SIG-M5 (cell line): ENCODE data around the gene LPP.
A peak's percentile ranks its signal among the peaks of the same experiment; 100 is the strongest.

Experiments
- DNase-seq: peaks from one replicate; lab custom pipeline; 2025; lab: John Stamatoyannopoulos, UW

Gene LPP

DNA sequence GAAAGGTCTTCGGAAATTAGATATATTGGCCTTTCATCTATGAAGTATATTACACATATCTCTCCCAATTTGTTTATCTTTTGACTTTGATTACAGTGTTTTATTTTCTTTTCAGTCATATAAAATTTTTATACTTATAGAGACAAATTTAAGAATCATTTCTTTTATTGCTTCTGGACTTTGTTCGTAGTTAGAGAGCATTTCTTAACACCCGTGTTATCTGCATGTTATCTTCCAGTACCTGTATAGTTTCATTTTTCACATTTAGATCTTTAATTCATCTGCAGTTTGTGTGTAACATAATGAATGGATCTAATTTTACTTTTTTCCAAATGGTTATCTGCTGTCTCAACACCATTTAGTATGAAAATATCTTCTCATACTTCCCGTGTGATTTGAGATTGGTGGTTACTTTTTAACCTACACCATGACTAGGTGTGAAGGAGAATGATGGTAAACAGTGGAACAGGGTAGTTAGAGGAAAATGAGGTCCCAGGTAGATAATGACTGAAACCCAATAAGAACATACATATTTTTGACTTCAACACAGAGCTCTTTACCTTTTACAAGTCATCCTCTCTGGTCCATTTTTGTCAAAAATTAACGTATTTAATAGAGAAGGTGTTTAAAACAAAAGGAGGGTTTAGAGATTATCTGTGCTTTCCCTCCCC lies 99.3 kb downstream of the LPP start:
- no peak for DNase-seq

DNA sequence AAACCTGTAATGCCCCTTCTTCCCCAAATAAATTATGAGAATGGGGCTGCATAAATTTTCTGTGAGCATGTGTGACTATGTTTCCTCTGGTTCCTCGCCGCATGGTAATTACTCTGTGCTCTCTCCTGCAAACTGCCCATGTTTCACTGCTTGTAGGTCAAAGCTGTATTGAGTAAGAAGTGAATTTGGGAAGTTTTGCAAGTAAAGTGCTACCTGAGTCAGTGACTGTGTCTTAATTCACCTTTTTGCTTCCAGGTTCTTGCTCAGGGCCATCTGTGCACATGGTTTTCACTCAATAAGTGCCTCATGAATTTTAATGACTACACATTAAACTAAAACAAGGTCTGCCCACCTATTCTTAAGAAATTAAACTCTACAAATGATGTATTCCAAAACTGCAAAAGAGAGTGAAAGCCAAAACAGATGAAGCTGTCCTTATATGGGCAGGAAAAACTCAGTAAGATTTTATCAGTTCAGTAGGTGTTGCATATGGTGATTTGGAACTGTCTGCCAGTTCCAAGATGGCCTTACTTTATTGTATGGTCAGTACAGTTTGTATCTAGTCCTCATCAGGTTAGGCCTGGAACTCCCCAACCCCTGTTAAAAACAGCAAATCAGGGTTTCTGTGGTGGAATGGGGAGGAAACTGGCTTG lies 100.0 kb downstream of the LPP start:
- DNase-seq, result no peak

DNA sequence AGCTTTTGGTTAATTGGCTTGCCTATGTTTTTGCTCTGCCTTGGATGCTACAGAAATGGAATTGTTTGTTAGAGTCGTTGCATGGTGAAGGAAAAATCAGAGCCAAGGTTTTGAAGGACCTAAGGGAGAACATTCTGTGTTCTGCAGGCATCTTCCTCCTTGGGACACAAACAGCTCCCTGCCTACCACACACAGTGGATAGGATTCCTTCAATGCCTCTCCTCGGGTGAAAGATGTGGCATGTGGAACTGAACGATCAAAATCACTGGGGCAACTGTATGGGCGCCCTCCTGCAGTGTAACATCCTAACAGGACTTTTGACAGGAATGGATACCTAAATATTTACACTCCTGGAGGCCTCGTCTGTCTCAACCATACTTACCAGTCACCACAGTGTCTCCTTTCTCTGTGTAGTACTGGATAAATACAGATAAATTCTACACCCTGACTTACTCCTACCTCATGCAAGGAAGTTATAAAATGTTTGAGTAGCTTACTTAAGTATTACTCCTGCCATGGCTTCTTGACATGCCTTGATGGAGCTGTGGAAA lies 100.6 kb downstream of the LPP start:
- DNase-seq, result no peak

DNA sequence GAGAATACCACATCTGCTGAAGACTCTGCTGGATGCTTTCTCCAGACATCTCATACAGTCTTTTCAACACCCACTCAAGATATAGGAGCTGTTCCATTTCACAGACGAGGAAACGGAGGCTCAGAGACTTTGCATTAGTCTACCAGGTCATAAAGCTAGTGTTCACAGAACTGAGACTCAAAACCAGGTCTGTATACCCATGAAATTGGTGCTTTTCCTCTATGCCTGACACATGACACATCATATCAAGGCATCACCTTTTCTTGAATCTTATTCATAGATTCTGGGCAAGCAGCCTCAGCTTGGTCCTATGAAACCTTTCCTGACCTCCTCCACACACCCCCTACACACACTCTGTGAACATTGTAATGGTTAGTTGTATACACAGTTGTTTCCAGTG lies 101.2 kb downstream of the LPP start:
- no peak for DNase-seq

DNA sequence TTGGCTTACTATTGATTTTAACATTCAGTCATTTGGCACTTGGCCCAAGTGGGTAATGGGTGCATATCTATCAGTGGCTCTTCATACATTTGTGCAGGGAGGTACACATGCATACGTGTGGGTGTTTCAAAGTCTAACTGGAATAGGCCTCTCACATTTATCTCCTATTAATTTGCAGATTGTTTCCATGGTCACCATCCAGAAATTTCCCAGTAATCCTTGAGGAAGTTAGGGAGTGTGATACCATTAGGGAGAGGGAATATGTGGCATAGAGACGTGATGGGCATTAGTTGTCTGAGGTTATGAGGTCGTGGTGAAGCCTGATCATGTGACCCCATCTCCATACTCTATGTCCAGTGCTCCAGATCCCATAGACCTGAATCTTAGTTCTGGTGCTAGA lies 102.8 kb downstream of the LPP start:
- no peak for DNase-seq

DNA sequence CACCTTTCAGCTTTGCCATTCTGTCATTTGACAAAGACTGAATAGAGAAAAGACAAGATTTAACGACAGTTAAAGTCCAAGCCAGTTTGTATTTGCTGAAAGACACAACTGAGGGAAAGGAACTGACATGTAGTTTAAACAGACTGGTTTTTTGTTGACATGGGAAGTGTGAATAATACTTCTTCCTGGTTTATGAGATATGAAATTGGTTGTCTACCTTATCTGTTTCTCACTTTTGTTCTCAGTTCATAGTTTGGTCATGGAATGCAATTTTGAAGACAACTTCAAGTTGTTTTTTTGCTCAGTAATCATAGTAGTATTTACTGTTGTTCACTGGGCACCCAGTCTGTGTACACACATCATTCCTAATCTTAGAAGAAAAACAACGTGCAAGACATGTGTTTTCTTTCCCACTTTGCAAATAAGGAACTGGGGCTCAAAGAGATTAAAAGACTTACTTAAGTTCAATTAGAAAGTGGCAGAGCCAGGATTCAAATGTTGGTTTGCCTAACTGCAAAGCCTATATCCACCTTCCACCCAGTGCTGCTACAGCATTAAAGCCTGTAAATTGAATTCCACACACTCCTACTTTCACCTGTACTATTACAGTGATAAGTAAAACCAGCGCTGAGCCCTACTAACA lies 103.5 kb downstream of the LPP start:
- DNase-seq, result no peak

DNA sequence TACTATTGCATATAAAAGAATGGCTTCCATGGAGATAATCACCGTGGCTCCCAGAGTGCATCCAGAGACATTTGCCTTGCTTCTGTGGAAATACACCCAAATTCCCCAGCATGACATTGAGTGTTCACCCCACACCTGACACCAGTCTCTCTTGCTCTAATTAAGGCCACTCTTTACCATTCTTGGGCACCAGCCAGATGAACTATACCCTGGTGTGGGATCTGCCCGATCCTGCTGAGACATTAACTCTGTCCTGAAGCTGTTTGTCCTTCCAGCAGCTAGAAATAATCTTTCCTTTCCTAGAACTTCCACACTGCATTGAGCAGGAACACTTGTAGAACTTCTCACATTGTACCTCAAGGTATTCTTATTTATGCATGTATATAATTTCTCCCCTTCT lies 105.2 kb downstream of the LPP start:
- DNase-seq, result no peak

DNA sequence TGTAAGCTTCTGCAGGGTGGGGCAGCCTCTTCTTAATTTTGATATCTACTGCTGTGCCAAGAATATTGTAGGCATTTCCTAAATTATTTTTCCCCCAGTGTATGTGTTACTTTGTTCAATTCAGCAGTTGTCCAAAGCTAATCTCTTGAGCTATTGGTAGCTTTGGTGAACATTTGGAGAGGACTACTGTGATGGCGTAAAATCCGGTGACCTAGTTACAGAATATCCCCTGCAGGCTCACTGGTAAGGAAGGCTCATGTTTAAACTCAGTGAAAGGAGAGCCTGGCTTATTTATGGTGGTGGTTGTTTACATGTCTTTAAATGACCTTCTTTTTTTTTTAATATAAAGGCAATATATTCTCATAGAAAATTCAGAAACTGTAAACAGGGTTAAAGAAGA lies 105.6 kb downstream of the LPP start:
- DNase-seq, result no peak

DNA sequence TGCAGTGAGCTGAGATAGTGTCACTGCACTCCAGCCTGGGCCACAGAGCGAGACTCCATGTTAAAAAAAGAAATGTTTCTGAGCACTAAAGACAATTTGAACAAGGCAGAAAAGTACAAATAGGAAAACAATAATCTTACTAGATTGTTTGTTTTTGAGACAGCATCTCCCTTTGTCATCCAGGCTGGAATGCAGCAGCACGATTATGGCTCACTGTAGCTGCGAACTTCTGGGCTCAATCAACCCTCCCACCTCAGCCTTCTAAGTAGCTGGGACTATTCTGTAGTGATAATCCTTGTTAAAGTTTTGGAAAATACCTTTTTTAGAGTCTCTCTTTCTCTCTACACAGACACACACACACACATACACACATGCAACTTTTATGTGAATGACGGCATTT lies 107.1 kb downstream of the LPP start:
- no peak for DNase-seq

DNA sequence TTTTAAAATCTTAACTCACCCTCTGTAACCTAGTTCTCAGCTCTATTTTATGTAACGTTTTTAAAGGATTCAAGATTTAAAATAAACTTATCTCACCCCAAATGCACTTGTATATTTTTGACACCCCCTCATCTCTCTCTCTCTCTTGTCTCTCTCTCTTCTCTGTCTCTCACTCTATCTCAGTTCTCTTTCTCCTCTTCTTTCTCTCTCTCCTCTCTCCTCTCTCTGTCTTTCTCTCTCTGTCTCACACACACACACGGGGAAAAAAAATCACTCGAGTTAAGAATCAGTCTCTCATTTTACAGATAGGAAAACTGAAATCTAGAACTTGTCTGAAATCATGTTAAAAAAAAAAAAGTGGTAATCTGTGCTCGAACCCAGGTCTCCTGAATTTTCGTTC lies 108.5 kb downstream of the LPP start:
- DNase-seq, result no peak

DNA sequence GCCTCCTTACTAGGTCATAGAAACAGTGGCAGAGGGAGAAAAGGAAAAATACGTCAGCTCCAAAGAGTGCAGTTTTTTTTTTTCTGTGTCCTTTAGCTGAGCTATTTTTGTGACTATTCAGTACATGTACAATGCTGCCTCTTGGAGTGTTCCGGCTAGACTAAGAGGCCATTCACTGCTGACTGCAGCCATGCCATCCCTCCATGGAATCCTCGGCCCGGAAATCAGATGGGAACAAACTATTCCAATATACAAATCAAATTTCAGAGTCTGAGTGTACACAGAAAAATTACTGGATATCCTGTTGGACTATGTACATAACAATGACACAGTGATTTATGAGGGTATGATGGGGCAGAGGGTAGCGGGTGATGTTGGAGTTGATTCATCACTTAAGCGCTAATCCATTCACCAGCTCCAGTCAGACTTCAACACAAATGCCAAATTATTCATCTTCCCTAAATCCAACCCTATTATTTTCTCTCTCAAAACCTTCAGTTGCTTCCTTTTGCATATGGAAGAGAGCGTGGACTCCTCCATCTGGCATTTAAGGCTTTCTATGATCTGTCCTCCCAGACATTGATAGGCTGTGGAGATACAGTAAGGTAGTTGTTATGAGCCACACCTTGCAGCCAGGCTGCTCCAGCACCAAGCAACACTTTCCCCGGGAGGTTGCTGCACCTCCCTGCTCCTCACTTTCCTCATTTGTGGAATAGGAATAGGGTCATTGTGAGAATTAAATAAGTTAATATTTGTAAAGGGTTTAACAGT lies 109.1 kb downstream of the LPP start:
- DNase-seq, result no peak

DNA sequence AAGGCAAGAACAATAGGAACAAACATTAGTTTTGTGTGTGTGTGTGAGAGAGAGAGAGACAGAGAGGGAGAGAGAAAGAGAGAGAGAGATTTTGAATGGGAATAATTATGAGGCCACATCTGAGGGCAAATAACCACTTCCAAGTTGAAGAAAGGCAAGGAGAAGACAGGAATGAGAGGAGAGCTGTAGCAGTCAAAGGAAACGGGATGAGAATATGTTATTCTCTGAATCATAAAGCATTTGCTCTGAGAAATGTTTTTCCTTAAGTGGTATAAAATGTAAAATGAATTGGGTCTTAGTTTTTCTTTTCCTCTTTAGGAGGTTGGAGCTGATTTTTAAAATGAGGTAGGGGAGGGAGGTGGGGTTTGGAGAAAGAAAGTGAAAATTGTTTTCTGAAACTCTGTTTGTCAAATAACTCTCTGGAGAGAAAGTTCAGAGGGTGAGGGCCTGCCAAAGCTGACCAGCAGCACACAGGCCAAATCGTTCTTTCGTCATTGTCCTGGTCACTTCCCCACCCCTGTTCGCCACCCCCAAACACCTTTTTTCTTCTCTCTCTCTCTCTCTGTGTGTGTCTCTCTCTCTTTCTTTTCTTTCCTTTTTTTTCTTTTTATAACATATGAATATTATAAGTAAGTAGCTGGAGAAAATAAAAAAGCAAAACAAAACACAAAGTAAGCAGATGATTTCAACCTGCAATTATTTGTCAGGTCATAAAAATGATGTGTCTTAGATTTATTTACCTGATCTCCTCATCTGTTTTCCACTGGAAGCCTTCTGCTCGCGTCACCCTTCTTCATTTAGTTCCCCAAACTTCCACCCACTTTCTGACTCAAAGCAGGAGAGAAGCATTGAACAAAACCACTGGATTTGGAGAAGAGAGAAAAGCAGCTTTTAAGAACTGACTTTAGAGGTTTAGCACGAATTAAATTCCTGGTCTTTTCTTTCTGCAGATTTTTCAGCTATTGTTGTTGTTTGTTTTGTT lies 110.6 kb downstream of the LPP start:
- no peak for DNase-seq

DNA sequence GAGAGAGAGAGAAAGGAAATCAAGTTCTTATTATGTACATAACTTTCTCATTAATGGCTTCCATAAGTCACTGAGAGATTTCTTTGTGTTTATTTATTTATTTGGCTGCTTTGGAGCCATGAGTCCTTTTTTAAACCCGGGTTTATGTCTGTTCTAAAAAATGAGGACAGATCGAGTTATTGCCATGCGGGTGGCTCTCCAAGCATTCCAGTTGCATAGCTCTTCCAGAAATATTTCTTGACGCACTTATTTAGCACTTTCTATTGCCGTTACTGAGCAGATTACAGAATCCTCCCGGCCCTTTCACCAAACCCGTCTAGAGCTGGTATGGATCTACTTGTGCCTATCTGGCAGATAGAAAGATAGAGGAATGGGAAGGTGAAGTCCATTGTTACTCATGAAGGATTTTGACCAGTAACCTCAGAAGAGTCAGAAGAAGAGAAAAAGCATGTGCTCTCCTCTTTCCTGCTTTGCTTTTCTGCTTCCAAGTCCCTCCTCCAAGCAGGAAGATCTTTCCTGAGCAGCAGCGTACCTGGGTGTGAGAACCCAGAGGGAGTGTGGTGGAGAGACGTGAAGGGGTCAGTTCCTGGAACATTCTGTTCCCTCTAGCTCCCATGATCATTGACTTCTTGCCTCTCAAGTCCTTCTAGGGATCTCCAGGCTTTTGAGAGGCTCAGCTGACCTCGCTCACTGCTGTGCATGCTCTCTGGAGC lies 112.8 kb downstream of the LPP start:
- no peak for DNase-seq

DNA sequence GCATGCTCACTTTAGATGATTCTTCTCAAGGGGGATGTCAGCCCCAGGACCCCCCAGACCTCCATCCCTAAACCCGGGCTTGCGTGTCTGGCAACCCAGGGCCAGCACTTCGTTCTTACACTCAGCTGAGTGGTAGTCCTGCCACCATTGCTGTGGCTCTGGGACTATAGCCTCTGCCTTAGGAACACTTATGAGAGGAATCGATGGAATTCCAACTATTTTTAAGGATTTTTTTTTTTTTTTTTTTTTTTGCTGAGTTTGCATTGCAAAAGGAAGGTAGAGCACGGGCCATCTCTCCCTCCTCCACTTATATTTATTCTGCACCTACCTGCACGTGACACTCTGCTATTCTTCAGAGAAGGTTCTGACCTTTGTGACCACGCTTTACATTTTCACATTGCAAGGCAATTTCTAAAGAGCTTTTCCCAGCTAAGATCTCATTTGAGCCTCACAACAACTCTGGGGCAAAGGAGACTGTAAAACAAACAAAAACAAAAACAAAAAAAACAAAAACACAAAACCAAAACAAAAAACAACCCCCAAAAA lies 113.9 kb downstream of the LPP start:
- DNase-seq, result no peak

DNA sequence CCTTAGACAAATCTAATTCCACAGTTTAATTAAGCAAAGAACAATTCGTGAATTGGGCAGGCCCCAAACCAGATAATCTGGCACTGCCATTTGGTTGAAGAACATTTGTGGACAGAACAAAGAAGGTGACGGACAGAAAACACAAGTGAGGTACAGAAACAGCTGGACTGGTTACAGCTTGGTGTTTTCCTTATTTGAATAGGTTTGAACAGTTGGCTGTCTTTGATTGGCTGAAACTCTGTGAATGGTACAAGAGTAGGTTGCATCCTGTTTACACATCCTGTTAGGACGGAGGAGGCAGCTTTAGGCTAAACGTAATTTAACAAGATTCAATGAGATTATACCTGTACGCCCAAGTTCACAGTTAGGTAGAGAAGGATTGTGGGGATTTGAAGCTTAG lies 114.4 kb downstream of the LPP start:
- DNase-seq, result no peak

DNA sequence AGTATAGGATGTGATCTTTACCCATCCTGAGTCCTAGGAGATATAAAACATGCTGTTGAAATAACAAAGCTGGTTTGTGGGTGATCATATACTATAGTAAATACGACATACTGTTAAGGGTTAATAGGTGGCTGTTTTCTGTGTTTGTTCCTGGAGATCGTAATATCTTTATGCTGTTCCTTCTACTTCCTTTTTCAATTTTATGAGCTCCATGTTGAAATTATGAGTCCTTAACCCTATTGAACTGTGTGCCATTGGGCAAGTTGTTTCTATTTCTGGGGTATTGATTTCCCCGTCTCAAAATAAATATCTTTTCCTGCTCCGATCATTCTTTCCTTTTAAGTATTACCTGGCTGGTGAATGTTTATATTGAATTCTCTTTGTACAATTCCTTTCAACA lies 115.1 kb downstream of the LPP start:
- DNase-seq, result peak; percentile 51

DNA sequence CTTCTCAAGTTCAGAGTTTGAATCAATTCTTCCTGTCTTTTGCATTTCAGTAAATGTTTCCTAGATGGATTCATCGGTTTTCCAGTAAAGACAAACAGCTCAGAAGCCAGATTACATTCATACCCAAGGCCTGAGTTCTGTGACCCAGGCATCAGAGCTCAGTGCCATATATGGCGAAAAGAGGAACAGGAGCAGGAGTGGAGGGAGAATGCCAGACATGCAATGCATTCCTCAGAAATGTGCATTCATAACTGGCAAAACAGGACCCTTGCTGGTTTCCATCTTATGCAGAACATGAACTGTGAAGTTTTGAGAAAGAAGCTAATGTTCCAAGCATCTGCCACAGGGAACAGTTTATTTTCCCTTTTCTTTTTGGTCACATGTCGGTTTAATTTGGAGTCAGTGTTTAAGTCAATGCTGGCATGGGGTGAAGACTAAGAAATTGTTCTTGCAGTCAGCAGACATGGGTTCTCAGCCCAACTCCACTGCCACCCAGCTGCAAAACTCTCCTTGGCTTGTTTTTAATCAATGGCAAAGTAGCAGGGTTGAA lies 116.5 kb downstream of the LPP start:
- DNase-seq, result no peak

DNA sequence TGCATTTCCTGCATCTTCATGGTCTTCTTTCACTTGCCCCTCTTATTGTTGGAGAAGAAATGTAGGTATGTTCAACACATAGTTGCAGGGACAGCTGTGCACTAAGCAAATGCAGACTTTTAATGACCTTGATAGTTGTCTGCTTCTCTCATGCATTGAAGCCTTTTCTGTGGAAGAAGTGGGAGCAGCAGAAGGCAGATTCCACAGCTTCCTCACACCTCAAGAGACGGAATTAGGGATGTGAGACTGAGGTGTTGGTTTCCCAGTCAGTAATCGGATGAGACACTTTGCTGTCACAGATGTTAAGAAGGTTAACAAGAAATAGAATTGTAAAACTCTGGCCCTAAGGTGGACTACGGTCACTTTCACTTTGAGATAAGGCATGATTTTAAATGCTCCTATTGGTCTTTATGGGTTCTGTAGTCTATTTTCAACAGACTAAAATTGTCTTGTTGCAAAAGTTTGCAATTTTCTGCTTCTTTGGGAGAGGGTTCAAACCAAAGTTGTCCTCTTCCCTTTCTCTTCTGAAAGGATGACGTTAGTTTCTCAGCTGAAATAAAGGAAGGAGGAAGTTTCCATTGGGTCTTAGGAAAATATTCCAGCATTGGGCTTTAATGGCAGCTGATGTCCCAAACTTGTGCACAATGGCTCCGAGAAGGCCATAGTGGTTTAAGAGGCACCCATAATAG lies 117.4 kb downstream of the LPP start:
- DNase-seq, result no peak
